Spinal cord (tissue), 4 donors: ENCODE measurements around the gene ADAD1. TPM values are rescaled to one million over a fixed set of nuclear protein-coding genes. Genes with fewer than 3 reads are reported as not detected.

ENCODE experiments used
- polyA plus RNA-seq, 2 donors: library from polyadenylated mRNA; unstranded; fragments of 120-200 nt; gene quantifications; one replicate each; pipeline ENCODE4 v1.2.1, GENCODE V29; 2013; ENCODE audit not compliant: insufficient read length in 2 of 2
- total RNA-seq, 2 donors: library from RNA; depleted of rRNA in 1 of 2; stranded (reverse); fragments of 120-200 nt in 1 of 2; fragments of >200 nt in 1 of 2; gene quantifications; one replicate each; pipeline versions ENCODE4 v1.2.3 to v1.2.4, GENCODE V29; 2013 to 2014

The ADAD1 gene
- total and polyA plus RNA-seq, 4 donors = 0.17 TPM; not detected in 3

Other genes starting within 250 kb of the ADAD1 start
- gene BLTP1, start 226.7 kb upstream of the ADAD1 start, total RNA-seq = 100 to 1,000 TPM; 129 to 229 TPM
- gene BLTP1, start 226.7 kb upstream of the ADAD1 start, polyA plus RNA-seq = 100 to 1,000 TPM in 1 of 2 donors, 10 to 100 TPM in 1; 78.1 to 105 TPM
- gene IL2, start 77.7 kb downstream of the ADAD1 start, total RNA-seq = not detected
- gene IL2, start 77.7 kb downstream of the ADAD1 start, polyA plus RNA-seq = not detected
- not detected for gene IL21, start 242.1 kb downstream of the ADAD1 start, total RNA-seq
- not detected for gene IL21, start 242.1 kb downstream of the ADAD1 start, polyA plus RNA-seq